IMR-90 (cell line): ENCODE data around the gene UPK3A. TPM values are rescaled to one million over a fixed set of nuclear protein-coding genes. Genes with fewer than 3 reads are reported as not detected.
A peak's percentile ranks its signal among the peaks of the same experiment; 100 is the strongest.

Source experiments
- ATAC-seq: fragments of 200-7000 bp; cut with Tn5 transposase; 2 replicates; pipeline ENCODE4 v1.9.1; 2020; ENCODE audit warnings: low read depth, mild to moderate bottlenecking, moderate library complexity
- BruUV-seq: library from RNA; stranded (reverse); fragments of 400-500 nt; replicated peaks from 2 replicates; lab custom pipeline; 2021; lab: Mats Ljungman, UMichigan
- CTCF ChIA-PET: fragments of 300-600 bp; formaldehyde crosslinking; extraction: SDS; loops from one replicate; lab custom pipeline; 2021; ENCODE audit warnings: antibody characterized with exemption; lab: Yijun Ruan, JAX
- POLR2A ChIA-PET: fragments of 300-600 bp; sonication (Branson Sonifier 250); formaldehyde crosslinking; loops from one replicate; lab custom pipeline; 2022; ENCODE audit warnings: antibody characterized with exemption; ENCODE audit not compliant: unreplicated experiment; lab: Charles Lee
- DNase-seq: peaks from one replicate; pipeline ENCODE4 v3.0.0; 2013
- H2AFZ ChIP-seq: replicated peaks from 2 replicates; pipeline ENCODE3; 2013; ENCODE audit warnings: low read length, mild to moderate bottlenecking; ENCODE audit not compliant: poor library complexity
- H2AK5ac ChIP-seq: 2 replicates; pipeline ENCODE4 v1.6.1; 2013; ENCODE audit warnings: low read depth, low read length, inconsistent platforms
- H2AK9ac ChIP-seq: replicated peaks from 2 replicates; pipeline ENCODE3; 2013; ENCODE audit warnings: mild to moderate bottlenecking, low read depth, low read length, moderate library complexity; ENCODE audit not compliant: poor library complexity
- H2BK120ac ChIP-seq: 2 replicates; pipeline ENCODE4 v1.6.1; 2013; ENCODE audit warnings: low read depth, low read length, inconsistent platforms
- H2BK15ac ChIP-seq: 3 replicates; pipeline ENCODE4 v1.6.1; 2013; ENCODE audit warnings: low read depth, low read length, inconsistent platforms
- H2BK20ac ChIP-seq: 2 replicates; pipeline ENCODE4 v1.6.1; 2013; ENCODE audit warnings: low read depth, mild to moderate bottlenecking, inconsistent platforms, low read length, moderate library complexity
- H2BK5ac ChIP-seq: 2 replicates; pipeline ENCODE4 v1.6.1; 2013; ENCODE audit warnings: mild to moderate bottlenecking, low read depth, low read length, inconsistent platforms; ENCODE audit not compliant: poor library complexity, severe bottlenecking
- H3K14ac ChIP-seq: replicated peaks from 2 replicates; pipeline ENCODE4 v1.6.1; 2013; ENCODE audit warnings: low read depth, low read length, inconsistent platforms
- H3K18ac ChIP-seq: 2 replicates; pipeline ENCODE4 v1.6.1; 2013; ENCODE audit warnings: low read depth, low read length, control low read depth
- H3K23ac ChIP-seq: 2 replicates; pipeline ENCODE4 v1.6.1; 2013; ENCODE audit warnings: low read depth, low read length, inconsistent platforms
- H3K27ac ChIP-seq: 2 replicates; pipeline ENCODE4 v1.5.1; 2013; ENCODE audit warnings: mild to moderate bottlenecking, control low read depth, low read length; ENCODE audit not compliant: insufficient read depth
- H3K27me3 ChIP-seq: 2 replicates; pipeline ENCODE4 v1.6.1; 2013; ENCODE audit warnings: low read length; ENCODE audit not compliant: control insufficient read depth, insufficient read depth
- H3K36me3 ChIP-seq: 2 replicates; pipeline ENCODE4 v1.6.1; 2013; ENCODE audit warnings: low read length, mixed read lengths; ENCODE audit not compliant: control insufficient read depth, insufficient read depth
- H3K4ac ChIP-seq: 2 replicates; pipeline ENCODE4 v1.6.1; 2013; ENCODE audit warnings: low read depth, low read length, inconsistent platforms
- H3K4me1 ChIP-seq: 2 replicates; pipeline ENCODE4 v1.6.1; 2013; ENCODE audit warnings: low read length, mixed read lengths; ENCODE audit not compliant: control insufficient read depth, insufficient read depth
- H3K4me2 ChIP-seq: 2 replicates; pipeline ENCODE4 v1.6.1; 2013; ENCODE audit warnings: low read depth, mild to moderate bottlenecking, control low read depth, low read length, moderate library complexity
- H3K4me3 ChIP-seq: 2 replicates; pipeline ENCODE4 v1.5.1; 2013; ENCODE audit warnings: low read depth, mild to moderate bottlenecking, control low read depth, low read length, moderate library complexity; ENCODE audit not compliant: insufficient read depth
- H3K56ac ChIP-seq: 2 replicates; pipeline ENCODE4 v1.6.1; 2013; ENCODE audit warnings: low read length, inconsistent platforms; ENCODE audit not compliant: insufficient read depth; ENCODE audit errors: extremely low read depth
- H3K79me1 ChIP-seq, 2 experiments: 2 replicates each; pipeline ENCODE4 v1.6.1; 2013; ENCODE audit warnings: low read length in 2 of 2, inconsistent platforms in 1 of 2, low read depth in 1 of 2
- H3K9ac ChIP-seq: 2 replicates; pipeline ENCODE4 v1.6.1; 2013; ENCODE audit warnings: low read depth, low read length, control low read depth
- H3K9me1 ChIP-seq: 2 replicates; pipeline ENCODE4 v1.6.1; 2013; ENCODE audit warnings: low read length, inconsistent platforms; ENCODE audit not compliant: insufficient read depth
- H3K9me3 ChIP-seq: 2 replicates; pipeline ENCODE4 v1.6.1; 2013; ENCODE audit warnings: low read length; ENCODE audit not compliant: control insufficient read depth, insufficient read depth
- H4K20me1 ChIP-seq: 2 replicates; pipeline ENCODE4 v1.6.1; 2013; ENCODE audit warnings: low read length, inconsistent platforms; ENCODE audit not compliant: insufficient read depth
- H4K5ac ChIP-seq: 2 replicates; pipeline ENCODE4 v1.6.1; 2013; ENCODE audit warnings: mild to moderate bottlenecking, low read depth, low read length, control low read depth
- H4K8ac ChIP-seq, 2 experiments: 2 replicates each; pipeline ENCODE4 v1.6.1; 2013; ENCODE audit warnings: low read depth in 2 of 2, low read length in 2 of 2, control low read depth in 1 of 2, inconsistent platforms in 1 of 2
- H4K91ac ChIP-seq: 2 replicates; pipeline ENCODE4 v1.6.1; 2013; ENCODE audit warnings: low read depth, low read length, inconsistent platforms; ENCODE audit not compliant: insufficient read depth
- BHLHE40 ChIP-seq: fragments of 150-350 bp; IDR thresholded peaks from 2 replicates; pipeline ENCODE4 v1.6.1; 2016; ENCODE audit warnings: mild to moderate bottlenecking, low read depth, low read length
- CEBPB ChIP-seq: IDR thresholded peaks from 2 replicates; pipeline ENCODE4 v1.6.1; 2012; ENCODE audit warnings: low read depth, low read length, improper control_type of control experiment
- CHD1 ChIP-seq: IDR thresholded peaks from 2 replicates; pipeline ENCODE4 v1.6.1; 2012; ENCODE audit warnings: low read depth, low read length, improper control_type of control experiment
- FOS ChIP-seq: fragments of 150-350 bp; IDR thresholded peaks from 2 replicates; pipeline ENCODE4 v1.6.1; 2016; ENCODE audit warnings: low read depth, low read length
- MAFK ChIP-seq: IDR thresholded peaks from 2 replicates; pipeline ENCODE4 v1.6.1; 2012; ENCODE audit warnings: low read depth, low read length, improper control_type of control experiment
- MAZ ChIP-seq: IDR thresholded peaks from 2 replicates; pipeline ENCODE4 v1.6.1; 2012; ENCODE audit warnings: low read depth, mild to moderate bottlenecking, low read length, improper control_type of control experiment, moderate library complexity, borderline replicate concordance
- MXI1 ChIP-seq: IDR thresholded peaks from 2 replicates; pipeline ENCODE4 v1.6.1; 2012; ENCODE audit warnings: low read depth, mild to moderate bottlenecking, low read length, moderate library complexity, borderline replicate concordance
- NFE2L2 ChIP-seq: fragments of 150-350 bp; IDR thresholded peaks from 2 replicates; pipeline ENCODE4 v1.6.1; 2016; ENCODE audit warnings: low read depth, mild to moderate bottlenecking, low read length
- POLR2A ChIP-seq: IDR thresholded peaks from 2 replicates; pipeline ENCODE4 v1.6.1; 2012; ENCODE audit warnings: mild to moderate bottlenecking, low read depth, low read length
- RAD21 ChIP-seq: IDR thresholded peaks from 2 replicates; pipeline ENCODE4 v1.6.1; 2012; ENCODE audit warnings: low read length, improper control_type of control experiment
- RCOR1 ChIP-seq: IDR thresholded peaks from 2 replicates; pipeline ENCODE4 v1.6.1; 2012; ENCODE audit warnings: mild to moderate bottlenecking, low read length, improper control_type of control experiment; ENCODE audit not compliant: insufficient replicate concordance
- RFX5 ChIP-seq: IDR thresholded peaks from 2 replicates; pipeline ENCODE4 v1.8.0; 2012; ENCODE audit warnings: low read depth, mild to moderate bottlenecking, low read length, moderate library complexity
- SMC3 ChIP-seq: fragments of 150-350 bp; IDR thresholded peaks from 2 replicates; pipeline ENCODE4 v1.6.1; 2016; ENCODE audit warnings: low read depth, mild to moderate bottlenecking, antibody characterized with exemption, low read length, moderate library complexity
- USF2 ChIP-seq: fragments of 150-350 bp; IDR thresholded peaks from 2 replicates; pipeline ENCODE4 v1.6.1; 2017; ENCODE audit warnings: mild to moderate bottlenecking, antibody characterized with exemption, low read length, low read depth
- WGBS, 2 experiments: methylation state at CpG; one replicate each; pipeline versions ENCODE4 v1.1.5 to v1.1.7; 2013; ENCODE audit warnings: missing lambda C conversion rate in 2 of 2; ENCODE audit not compliant: insufficient read length in 1 of 2; ENCODE audit errors: extremely low coverage in 2 of 2; 5-methylcytosine and 5-hydroxymethylcytosine counted together
- dilution Hi-C: fragments of 300-500 bp; cut with HindIII; formaldehyde crosslinking; loops from one replicate; pipeline ENCODE4 v1.14.3; 2018; ENCODE audit warnings: low sequenced_read_pairs; ENCODE audit not compliant: unreplicated experiment
- in situ Hi-C: fragments of 300-500 bp; cut with MboI; formaldehyde crosslinking; loops from 3 replicates; pipeline ENCODE4 v1.14.3; 2019; ENCODE audit warnings: low sequenced_read_pairs, inconsistent platforms, mixed read lengths
- intact Hi-C: fragments of 100-400 bp; cut with micrococcal nuclease; formaldehyde crosslinking; loops from 2 replicates; pipeline ENCODE4 v1.10.0; 2022
- polyA plus RNA-seq, 3 experiments: library from polyadenylated mRNA; depleted of rRNA; stranded (reverse); fragments of >200 nt; gene quantifications; 2 replicates each; pipeline ENCODE4 v1.2.3, GENCODE V29; 2012; ENCODE audit warnings: low replicate concordance in 1 of 3
- total RNA-seq: library from RNA; depleted of rRNA; stranded (reverse); fragments of >200 nt; gene quantifications from 2 replicates; pipeline ENCODE4 v1.2.3, GENCODE V29; 2012
- TF ChIP-seq, protein P1 (sequence below): conservative IDR thresholded peaks from 2 replicates; pipeline ENCODE4 v1.5.1; 2012; ENCODE audit warnings: mild to moderate bottlenecking, low read depth, low read length, improper control_type of control experiment

UPK3A gene
- total and polyA plus RNA-seq, 2 of the 4 experiments (the other 2 are of a cell fraction), result not detected

DNA sequence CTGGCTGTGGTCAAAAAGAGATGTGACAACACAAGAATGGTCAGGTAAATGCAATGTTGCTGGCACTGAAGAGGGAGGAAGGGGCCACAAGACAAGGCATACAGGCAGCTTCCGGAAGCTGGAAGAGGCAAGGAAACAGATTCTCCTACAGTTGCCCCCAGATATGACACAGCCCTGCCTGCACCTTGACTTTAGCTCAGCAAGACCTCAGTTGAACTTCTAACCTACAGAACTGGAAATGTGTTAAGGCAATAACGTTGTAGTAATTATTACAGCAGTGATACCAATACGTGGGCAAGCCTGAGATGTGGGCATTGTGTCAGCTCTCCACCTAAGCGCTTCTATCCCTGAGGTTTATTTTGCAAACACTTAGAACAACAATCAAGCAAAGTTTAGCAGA is 39.8 kb upstream of the UPK3A start:
- Histone ChIP-seq H3K4me1 (peaks cover 12% of the 10 kb centered on the region; the same call in 1 of the 2 replicates), H3K27me3 (no peaks in the 10 kb centered on the region), H3K9me3 (no peaks in the 10 kb centered on the region), H3K4ac (peak overlapping the region; percentile 62; the same call in 1 of the 2 replicates), H2AFZ (no peak overlapping the region), H3K4me3 (no peak overlapping the region), H3K9ac (no peak overlapping the region), H4K20me1 (0 out of 2 replicates have a peak, but pooled peaks cover 3% of the 10 kb centered on the region), H4K5ac (no peak overlapping the region), H2BK5ac (no peak overlapping the region), H3K27ac (no peak overlapping the region), H3K36me3 (no peaks in the 10 kb centered on the region), H2AK9ac (no peak overlapping the region), H2BK20ac (peak overlapping the region; percentile 66; the same call in 1 of the 2 replicates), H3K4me2 (no peak overlapping the region), H4K8ac (no peak overlapping the region; a peak in 1 of 4 replicates), H3K14ac (0 out of 2 replicates have a peak overlapping the region, but pooled peaks have one; percentile 67), H2AK5ac (peak overlapping the region; percentile 70), H2BK120ac (0 out of 2 replicates have a peak overlapping the region, but pooled peaks have one; percentile 47), H3K23ac (no peak overlapping the region), H3K18ac (no peak overlapping the region), H3K56ac (no peak overlapping the region), H3K79me1 (peaks cover 2 to 6% of the 10 kb centered on the region in 2 experiments; a peak in 2 of 4 replicates), H3K9me1 (peaks cover 8% of the 10 kb centered on the region), H2BK15ac (peak overlapping the region; percentile 5; the same call in 2 of the 3 replicates), H4K91ac (peak overlapping the region; percentile 2; the same call in 1 of the 2 replicates)
- POLR2A ChIA-PET, result no interaction called here
- no TSS peak for BruUV-seq
- TF ChIP-seq MAFK (no peak), POLR2A (no peak), SMC3 (no peak), MAZ (no peak), FOS (no peak), RAD21 (no peak), CHD1 (no peak), RFX5 (no peak), BHLHE40 (no peak), USF2 (no peak), RCOR1 (no peak), CEBPB (no peak), NFE2L2 (no peak), MXI1 (no peak)
- TF ChIP-seq, protein P1, sequence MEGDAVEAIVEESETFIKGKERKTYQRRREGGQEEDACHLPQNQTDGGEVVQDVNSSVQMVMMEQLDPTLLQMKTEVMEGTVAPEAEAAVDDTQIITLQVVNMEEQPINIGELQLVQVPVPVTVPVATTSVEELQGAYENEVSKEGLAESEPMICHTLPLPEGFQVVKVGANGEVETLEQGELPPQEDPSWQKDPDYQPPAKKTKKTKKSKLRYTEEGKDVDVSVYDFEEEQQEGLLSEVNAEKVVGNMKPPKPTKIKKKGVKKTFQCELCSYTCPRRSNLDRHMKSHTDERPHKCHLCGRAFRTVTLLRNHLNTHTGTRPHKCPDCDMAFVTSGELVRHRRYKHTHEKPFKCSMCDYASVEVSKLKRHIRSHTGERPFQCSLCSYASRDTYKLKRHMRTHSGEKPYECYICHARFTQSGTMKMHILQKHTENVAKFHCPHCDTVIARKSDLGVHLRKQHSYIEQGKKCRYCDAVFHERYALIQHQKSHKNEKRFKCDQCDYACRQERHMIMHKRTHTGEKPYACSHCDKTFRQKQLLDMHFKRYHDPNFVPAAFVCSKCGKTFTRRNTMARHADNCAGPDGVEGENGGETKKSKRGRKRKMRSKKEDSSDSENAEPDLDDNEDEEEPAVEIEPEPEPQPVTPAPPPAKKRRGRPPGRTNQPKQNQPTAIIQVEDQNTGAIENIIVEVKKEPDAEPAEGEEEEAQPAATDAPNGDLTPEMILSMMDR, result no peak
- intact Hi-C loops, result no loop called here
- WGBS, 2 experiments, result no CpG with 5 or more reads among the region's 4 CpGs
- dilution Hi-C loops, result no loop called here
- in situ Hi-C loops, result no loop called here
- DNase-seq (no peak), ATAC-seq (no peak)
- CTCF ChIA-PET, result no interaction called here
